HG03342 (cell line): ENCODE measurements around the gene GAN.

Experiments used
- ATAC-seq: cut with Tn5 transposase; IDR thresholded peaks from one replicate; pipeline ENCODE4 v1.9.1; 2021; ENCODE audit warnings: mild to moderate bottlenecking, moderate library complexity; ENCODE audit not compliant: unreplicated experiment

Gene GAN, protein sequence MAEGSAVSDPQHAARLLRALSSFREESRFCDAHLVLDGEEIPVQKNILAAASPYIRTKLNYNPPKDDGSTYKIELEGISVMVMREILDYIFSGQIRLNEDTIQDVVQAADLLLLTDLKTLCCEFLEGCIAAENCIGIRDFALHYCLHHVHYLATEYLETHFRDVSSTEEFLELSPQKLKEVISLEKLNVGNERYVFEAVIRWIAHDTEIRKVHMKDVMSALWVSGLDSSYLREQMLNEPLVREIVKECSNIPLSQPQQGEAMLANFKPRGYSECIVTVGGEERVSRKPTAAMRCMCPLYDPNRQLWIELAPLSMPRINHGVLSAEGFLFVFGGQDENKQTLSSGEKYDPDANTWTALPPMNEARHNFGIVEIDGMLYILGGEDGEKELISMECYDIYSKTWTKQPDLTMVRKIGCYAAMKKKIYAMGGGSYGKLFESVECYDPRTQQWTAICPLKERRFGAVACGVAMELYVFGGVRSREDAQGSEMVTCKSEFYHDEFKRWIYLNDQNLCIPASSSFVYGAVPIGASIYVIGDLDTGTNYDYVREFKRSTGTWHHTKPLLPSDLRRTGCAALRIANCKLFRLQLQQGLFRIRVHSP

DNA sequence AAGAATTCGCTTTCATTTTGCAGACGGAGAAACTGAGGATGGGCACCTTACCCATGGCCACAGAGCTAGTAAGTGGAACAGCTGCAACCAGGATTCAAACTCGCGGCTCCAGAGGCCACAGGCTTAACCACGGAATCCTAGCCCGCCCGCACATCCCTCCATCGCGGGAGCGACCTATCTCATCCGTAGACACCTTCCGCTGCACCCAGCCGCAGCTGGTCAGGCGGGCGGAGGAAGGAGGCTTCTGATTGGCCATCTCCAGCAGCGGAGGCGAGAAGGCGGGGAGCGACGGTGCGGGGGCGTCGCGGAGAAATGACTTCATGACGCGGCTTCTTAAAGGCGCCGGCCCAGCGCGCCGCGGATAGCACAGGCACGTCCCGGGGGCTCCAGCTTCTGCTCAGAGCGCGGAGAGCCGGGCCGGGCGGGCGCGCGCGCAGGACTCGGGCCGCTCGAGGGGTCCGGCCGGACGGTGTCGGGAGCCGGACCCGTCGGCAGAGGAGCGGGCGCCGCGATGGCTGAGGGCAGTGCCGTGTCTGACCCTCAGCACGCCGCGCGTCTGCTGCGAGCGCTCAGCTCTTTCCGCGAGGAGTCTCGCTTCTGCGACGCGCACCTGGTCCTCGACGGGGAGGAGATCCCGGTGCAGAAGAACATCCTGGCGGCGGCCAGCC, at the start of gene GAN:
GAN (plus strand) TSS at position 360 of the 668 bp plus-strand sequence; CDS start at position 512, 152 bp downstream.
- ATAC-seq = peak; percentile 96

DNA sequence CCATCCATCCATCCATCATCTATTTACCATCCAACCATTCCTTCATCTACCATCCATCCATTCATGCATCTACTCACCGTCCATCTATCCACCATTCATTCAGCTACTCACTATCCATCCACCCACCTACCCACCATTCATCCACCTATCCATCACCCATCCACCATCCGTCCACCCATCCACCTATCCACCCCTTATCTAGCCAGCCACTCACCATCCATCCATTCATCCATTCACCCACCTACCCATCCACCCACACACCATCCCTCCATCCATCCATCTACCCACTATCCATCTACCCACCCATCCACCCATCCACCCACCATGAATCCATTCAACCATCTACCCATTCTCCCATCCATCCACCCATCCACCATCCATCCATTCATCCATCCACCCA, 49.7 kb upstream of the GAN start:
- ATAC-seq = no peak

DNA sequence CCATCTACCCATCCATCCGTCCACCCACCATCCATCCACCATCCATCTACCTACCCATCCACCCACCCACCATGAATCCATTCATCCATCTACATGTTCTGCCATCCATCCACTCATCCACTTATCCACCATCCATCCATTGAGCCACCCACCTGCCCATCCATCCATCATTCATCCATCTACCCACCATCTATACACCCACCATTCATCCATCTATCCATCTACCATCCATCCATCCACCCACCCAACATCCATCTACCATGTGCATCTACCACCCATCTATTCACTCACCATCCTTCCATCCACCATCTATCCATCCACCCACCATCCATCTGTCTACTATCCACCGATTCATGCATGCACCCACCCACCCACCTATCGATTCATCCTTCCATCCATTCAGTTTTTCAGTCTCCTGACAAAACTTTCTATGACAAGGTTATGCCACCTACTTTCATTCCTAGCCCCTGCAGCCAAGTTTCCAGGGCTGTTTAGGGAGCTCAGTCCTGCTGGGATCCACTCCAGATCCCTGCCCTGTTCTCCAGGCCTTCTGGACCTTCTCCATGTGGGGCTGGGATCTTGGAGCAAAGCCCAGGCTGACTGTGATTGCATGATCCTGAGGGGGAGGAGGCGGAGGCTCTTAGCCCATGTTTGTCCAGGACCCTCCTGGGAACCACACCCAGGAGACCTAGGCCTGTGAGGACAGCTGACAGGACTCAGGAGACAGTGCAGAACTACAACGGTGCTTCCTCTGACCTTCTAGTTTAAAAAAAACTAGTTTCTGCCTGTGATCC, 48.9 kb upstream of the GAN start:
- ATAC-seq = no peak

DNA sequence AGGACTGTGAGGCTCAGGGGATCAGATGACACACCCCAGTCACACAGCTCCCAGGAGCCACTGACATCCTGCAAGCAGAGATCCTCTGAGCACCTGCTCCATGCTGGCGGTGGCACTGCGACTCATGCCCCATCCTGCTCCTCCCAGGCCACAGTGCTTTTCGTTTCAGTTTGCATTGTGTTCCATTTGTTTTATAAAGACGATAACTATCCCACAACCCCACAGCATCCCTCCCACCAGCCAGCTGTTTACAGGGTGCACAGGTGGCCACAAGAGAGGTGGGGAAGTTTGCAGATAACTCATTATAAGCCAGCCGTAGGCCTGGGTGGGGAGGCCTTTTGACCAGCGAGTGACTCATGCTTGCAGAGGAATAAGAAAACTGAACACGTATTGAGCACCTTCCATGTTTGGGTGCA, 48.1 kb upstream of the GAN start:
- no peak for ATAC-seq

DNA sequence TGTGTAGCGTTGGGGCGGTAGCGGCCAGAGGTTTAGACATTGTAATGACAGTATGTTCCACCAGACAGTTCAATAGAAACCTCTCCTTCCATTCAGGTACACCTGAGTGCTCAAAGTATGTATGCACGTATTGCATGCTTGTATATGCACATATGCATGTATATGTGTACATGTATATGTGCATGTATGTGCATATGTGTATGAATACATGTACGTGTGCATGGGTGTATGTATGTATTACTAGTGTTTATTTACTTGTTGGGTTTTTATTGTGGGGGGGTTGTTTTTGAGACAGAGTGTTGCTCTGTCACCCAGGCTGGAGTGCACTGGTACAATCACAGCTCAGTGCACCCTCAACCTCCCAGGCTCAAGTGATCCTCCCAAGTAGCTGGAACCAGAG, 46.3 kb upstream of the GAN start:
- ATAC-seq = no peak

DNA sequence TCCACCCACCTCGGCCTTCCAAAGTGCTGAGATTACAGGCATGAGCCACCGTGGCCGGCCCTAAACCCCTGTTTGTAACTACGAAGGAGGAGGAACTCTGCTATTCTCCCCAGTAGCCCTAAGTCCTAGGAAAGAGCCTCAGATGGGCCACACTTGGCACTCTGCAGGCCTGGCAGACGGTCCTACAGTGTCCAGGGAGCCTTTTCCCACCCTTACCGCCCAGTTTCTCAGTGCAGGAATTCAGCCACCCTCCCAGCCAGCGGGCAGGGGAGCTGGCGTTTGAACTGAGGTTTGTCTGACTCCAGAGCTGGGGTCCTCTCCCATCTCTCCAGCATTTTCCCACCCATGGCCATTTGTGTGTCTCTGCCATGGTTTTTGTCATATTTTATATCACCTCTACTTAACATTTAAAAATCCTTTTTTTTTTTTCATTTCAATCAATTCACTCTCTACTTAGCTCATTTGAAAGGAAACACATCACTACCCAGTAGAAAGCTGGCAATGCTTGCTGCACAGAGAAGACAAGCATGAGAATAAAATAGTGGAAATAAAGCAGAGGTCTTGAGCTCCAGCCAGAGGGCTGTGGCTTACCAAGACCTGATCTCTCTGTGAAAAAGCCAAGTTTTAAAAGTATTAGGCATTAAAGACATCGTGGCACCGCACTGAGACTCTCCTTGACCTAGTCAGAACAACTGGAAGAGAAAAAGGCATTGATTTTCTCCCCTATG, 41.4 kb upstream of the GAN start:
- ATAC-seq = no peak

DNA sequence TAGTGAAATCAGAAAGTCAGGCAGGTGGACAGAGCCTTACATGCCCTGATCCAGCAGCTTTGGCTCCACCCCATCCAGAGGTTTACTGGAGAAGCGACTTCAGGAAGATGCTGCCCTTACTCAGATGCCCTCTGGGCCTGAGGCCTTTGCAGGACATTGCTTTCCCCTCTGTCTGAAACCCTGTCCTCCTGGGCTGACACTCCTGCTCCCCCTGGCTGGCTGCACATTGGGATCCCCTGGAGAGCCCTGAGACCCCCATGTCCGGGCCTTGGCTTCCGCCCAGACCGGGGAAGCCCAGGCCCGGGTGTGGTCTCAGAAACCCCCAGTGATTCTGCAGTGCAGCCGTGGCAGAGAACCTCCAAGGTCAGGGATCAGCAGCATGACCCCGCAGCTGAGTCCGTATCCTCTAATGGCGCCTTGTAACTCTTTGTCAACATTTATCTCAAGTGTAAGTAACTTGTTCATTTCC, 39.7 kb upstream of the GAN start:
- ATAC-seq = no peak

DNA sequence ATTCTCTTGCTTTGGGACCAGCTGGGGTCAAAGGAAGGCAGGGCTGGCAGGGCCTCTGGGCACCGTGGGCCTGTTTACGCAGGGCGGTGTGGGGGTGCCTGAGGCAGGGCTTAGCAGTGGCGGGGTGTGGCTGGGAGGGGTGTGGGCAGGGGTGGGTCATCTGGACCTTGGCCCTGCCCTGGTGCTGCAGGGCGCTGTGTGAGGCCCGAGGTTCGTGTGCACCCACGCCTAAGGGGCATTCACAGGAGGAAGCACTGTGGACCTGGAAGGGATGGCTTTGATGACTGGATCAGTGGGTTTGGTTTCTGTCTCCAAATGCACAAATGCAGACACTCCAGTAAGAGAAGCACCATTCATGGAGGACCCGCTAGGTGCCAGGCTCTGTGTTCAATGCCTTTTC, 39.0 kb upstream of the GAN start:
- no peak for ATAC-seq

DNA sequence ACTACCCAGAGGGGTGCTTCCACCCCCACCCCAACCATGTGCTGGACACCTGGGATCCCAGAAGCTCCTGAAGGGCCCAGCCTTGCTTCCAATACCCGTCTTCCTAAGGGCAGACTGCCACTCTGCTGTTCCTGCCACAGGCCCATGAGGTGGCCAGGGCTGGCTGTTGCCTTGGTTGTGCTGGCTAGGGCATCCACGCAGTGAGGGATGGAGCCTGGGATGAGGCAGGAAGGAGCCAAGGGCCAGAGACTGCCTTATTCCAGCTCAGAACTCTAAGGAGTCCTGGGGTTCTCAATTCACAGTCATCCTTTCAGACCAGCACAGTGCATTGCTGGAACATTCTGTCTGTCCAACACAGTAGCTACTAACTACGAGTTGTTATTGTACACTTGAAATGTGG, 38.4 kb upstream of the GAN start:
- no peak for ATAC-seq

DNA sequence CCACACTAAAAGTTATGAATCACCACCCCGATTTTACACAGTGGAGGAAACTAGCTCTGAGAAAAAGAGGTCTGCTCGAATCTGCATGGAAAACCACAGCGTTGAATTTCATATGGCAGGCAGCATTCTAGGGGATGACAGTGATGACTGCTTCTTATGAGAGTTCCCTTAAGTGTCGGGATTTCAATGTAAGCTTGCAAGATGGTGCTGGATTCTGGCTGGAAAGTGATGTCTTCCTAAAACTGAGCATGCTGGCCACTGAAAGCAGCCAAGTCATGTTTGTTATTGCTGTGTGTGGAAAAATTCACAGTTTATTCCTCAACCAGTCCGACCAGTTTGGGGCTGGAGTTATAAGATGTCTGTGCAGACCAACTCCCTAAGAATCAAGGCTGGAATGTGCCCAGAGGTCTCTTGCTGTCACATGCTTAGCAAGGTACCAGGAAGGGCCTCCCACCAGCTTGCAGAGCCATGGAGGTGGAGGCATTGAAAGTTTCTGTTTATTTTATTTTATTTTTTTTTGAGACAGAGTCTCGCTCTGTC, 37.2 kb upstream of the GAN start:
- ATAC-seq = no peak

DNA sequence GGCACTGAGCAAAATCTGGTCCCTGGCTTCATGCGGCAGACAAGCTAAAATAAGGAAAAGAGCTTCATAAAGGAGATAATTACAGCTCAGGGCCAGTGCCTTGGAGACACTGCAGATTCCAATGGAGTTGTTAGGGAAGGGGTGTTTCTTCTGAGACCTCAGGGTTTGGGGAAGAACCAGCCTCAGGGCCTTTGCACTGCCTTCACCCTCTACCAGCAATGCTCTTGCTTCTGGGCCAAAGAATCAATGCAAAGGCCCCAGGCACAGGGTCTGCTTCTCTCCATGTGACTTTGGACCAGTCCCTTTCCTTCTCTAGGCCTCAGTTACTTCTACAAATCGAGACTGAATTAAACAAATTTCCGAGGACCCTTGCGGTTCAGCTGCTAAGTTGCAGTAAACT, 36.2 kb upstream of the GAN start:
- no peak for ATAC-seq

DNA sequence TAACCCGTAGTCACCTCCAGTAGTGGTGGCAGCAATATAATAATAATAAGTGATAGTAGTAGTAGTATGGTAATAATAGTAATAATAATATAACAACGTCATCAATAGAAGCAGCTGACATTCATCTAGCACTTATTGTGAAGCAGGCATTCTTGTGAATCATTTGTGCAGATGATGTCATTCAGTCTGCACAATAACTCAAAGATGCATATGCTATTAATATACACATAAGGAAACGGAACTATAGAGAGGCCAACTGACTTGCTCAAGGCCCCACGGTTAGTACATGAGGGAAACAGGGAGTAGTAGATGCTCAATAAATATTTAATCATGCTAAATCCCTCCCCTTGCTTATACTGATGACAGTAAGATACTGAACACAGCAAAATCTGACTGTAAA, 35.4 kb upstream of the GAN start:
- no peak for ATAC-seq

DNA sequence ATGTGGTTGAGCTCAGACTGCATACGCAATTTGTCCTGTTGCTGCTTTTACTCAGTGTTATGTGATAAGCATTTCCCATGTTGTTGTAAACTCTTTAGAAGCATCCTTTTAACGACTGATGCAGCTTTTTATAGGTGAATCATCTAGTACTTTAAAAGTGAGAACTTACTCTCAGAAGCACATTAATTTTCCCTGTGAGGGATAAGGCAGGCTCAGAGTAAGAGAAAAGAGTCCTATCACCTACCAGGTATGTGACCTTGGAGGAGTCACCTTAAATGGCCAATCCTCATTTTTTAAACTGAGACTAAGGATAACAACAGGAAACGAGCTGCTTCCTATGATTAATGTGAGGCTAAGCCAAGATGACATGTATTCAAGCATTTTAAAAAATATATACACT, 34.4 kb upstream of the GAN start:
- ATAC-seq = no peak

DNA sequence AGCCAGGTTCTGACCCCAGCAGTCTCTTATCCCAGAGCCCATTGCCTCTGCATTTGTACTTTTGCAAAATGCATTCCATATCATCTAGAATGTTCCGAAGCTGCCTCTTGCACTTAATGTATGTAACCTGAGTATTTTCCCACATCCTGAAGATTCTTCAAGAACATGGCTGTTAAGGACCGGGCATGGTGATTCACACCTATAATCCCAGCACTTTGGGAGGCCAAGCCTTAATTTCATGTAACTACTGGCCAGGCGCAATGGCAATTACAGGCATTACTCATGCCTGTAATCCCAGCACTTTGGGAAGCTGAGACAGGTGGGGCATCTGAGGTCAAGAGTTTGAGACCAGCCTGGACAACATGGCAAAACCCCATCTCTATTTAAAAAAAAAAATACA, 31.7 kb upstream of the GAN start:
- ATAC-seq = no peak

DNA sequence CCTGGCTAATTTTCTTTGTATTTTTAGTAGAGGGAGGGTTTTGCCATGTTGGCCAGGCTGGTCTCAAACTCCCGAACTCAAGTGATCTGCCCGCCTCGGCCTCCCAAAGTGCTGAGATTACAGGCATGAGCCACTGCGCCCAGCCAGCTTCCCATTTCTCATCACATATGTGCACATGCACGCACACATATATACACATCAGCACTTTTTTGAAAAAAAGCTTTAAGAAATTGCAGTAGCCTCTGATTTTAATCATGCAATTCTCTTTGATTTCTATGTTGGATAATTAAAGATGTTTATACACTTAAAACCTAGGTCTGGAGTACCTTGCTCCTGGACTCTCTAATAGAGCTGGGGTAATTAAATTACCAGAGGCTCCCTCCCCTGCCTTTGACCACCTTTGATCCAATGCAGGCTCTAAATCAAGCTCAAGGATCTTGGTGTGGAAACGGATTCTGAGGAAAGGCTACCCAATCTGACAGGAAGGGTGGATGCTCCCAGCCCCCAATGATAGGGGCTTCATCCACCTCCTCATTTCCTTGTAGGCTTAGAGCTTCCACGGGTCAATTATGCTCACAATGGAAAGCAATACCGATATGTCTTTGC, 29.7 kb upstream of the GAN start:
- no peak for ATAC-seq

DNA sequence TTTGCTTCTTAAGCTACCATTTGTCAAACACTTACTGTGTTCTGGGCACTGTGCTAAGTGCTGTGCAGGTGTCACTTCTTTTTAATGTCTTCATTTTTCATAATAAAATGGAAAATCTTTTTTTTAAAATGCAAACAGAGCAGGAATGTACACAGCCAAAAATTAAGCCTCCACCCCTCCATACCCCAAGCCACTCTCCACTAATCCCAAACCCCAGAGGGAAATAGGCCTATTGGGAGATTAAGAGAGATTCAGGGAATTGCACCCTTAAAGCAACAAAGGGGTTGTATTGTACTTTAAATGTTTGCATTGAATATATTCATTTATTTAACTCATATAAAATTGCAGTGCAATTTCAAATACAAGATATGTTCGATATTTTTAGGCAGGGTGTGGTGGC, 28.6 kb upstream of the GAN start:
- no peak for ATAC-seq

DNA sequence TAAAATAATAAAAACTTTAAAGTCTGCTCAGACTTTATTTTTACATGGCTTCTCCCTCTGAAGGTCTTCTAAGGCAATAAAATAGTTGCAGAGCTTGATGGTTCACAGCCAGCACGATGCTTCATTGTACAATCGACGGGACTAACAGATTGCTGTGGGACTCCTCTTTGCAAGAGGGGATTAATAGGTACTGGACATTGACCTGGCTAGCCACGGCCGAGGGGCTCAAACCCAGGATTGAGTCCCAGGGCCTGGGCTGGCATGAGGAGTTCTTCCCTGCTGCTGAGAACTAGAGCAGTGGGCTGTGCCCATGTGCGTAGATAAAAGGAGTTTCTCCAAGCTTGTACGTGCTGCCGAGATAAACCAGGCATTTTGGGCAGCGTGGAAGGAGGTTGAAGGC, 23.6 kb upstream of the GAN start:
- no peak for ATAC-seq

DNA sequence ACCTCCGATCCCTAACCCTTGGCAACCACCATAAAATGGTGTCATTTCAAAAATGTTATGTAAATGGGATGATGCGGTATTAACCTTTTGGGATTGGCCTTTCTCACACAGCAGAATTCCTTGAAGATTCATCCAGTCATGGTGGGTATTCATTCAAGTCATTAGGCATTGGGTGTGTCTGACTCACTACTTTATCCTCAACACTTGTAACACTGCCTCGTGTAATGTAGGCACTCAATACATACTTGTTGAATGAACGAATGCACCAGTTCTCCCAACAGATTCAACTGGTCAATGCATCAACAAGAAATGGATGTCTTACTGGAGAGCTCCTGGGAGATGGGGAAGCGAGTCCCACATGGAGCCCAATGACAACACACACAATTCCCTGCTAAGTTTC, 21.8 kb upstream of the GAN start:
- ATAC-seq = no peak

DNA sequence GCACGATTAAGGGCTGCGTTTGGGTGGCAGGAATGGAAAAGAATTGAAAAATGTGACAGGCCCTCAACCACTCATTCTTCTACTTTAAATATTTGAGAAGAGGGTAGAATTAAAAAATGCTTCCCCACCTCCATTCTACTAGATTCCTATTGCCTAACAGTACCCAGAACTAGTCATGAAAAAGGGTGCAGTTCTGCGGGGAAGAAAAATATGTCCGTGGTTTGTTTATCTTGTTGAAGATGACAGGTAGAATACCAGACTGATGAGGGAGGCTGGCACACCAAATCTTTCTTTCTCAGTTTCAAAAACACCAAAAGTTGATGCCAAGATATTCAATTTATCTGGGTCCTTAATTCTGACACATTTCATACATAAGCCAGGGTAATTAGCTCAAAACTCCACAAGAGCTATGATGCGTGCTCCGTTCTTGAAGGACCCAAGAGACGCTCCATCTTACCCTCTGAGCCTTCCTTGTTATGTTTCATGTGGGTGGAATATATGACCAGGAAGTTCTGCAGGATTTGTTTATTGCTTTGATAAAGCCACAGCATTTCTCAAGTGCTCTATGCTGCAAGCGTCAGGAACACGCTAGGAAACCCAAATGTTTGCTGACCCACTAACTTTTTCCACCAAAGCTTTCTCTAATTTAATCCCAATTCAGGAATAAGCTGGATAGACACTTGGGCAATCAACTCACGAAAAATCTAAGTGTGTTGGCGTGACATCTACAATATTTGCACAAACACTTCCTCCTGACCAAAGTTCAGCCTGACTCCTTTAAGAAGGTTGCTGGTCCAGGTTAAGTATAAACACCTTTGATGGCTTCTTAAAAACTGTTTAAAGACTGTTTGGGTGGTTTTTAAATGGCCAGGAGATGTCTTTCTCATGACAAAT, 20.6 kb upstream of the GAN start:
- ATAC-seq = no peak
